ENCODE measurements around the gene SENP1. TPM values are rescaled to one million over a fixed set of nuclear protein-coding genes. Genes with fewer than 3 reads are reported as not detected.

Gene SENP1
- total and polyA plus RNA-seq, 2 experiments from 2014 or later: 8.6 to 27.7 TPM

DNA sequence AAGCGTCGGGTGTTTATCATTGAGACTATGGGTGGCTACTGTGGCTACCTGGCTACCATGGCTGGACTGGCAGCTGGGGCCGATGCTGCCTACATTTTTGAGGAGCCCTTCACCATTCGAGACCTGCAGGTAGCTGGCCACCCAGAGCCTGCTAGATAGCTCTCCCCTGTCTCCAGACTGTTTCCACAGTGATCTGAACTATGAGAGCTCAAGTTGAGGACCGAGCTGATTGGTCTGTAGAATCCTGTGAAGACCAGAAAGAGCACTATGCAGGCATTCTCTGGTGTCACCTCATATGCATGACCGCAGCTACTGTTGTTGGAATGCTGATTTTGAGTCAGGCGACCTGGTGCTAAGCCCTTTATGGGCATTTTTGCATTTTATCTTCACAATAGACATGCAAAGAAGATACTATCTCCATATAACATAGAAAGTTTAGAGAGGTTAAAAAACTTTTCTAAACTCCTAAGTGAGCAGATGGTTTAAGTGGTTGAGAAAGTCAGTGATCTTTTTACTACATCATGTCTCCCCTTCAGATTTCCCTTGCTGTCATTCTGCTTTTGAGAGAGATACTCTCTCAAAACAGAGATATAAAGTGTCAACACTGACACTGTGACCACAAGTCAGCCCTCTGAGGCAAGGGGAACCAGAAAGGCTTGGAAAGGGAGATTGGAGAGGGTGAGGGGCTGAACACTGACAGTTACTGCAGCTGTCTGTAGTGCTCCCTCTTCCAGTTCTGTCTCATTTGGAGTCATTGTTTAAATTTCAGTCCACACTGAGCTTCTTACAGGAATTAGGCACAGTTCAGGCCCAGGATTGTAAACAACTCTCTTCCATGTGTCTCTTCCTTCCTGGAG is 37.2 kb upstream of the SENP1 start (continued):
- TF ChIP-seq, protein P1, sequence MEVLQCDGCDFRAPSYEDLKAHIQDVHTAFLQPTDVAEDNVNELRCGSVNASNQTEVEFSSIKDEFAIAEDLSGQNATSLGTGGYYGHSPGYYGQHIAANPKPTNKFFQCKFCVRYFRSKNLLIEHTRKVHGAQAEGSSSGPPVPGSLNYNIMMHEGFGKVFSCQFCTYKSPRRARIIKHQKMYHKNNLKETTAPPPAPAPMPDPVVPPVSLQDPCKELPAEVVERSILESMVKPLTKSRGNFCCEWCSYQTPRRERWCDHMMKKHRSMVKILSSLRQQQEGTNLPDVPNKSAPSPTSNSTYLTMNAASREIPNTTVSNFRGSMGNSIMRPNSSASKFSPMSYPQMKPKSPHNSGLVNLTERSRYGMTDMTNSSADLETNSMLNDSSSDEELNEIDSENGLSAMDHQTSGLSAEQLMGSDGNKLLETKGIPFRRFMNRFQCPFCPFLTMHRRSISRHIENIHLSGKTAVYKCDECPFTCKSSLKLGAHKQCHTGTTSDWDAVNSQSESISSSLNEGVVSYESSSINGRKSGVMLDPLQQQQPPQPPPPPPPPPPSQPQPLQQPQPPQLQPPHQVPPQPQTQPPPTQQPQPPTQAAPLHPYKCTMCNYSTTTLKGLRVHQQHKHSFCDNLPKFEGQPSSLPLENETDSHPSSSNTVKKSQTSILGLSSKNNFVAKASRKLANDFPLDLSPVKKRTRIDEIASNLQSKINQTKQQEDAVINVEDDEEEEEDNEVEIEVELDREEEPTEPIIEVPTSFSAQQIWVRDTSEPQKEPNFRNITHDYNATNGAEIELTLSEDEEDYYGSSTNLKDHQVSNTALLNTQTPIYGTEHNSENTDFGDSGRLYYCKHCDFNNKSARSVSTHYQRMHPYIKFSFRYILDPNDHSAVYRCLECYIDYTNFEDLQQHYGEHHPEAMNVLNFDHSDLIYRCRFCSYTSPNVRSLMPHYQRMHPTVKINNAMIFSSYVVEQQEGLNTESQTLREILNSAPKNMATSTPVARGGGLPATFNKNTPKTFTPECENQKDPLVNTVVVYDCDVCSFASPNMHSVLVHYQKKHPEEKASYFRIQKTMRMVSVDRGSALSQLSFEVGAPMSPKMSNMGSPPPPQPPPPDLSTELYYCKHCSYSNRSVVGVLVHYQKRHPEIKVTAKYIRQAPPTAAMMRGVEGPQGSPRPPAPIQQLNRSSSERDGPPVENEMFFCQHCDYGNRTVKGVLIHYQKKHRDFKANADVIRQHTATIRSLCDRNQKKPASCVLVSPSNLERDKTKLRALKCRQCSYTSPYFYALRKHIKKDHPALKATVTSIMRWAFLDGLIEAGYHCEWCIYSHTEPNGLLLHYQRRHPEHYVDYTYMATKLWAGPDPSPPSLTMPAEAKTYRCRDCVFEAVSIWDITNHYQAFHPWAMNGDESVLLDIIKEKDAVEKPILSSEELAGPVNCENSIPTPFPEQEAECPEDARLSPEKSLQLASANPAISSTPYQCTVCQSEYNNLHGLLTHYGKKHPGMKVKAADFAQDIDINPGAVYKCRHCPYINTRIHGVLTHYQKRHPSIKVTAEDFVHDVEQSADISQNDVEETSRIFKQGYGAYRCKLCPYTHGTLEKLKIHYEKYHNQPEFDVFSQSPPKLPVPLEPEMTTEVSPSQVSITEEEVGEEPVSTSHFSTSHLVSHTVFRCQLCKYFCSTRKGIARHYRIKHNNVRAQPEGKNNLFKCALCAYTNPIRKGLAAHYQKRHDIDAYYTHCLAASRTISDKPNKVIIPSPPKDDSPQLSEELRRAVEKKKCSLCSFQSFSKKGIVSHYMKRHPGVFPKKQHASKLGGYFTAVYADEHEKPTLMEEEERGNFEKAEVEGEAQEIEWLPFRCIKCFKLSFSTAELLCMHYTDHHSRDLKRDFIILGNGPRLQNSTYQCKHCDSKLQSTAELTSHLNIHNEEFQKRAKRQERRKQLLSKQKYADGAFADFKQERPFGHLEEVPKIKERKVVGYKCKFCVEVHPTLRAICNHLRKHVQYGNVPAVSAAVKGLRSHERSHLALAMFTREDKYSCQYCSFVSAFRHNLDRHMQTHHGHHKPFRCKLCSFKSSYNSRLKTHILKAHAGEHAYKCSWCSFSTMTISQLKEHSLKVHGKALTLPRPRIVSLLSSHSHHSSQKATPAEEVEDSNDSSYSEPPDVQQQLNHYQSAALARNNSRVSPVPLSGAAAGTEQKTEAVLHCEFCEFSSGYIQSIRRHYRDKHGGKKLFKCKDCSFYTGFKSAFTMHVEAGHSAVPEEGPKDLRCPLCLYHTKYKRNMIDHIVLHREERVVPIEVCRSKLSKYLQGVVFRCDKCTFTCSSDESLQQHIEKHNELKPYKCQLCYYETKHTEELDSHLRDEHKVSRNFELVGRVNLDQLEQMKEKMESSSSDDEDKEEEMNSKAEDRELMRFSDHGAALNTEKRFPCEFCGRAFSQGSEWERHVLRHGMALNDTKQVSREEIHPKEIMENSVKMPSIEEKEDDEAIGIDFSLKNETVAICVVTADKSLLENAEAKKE (CRISPR knock-in tag; IDR thresholded peaks at IDR 0.05): peak; percentile 78; the same call in 1 of the 2 replicates
- TF ChIP-seq POLR2AphosphoS5 (IDR thresholded peaks at IDR 0.05; ENCODE audit: low read depth) (no peak), EZH2 (IDR thresholded peaks at IDR 0.05; ENCODE audit: low read depth, unreplicated experiment) (no peak), CREB1 (CRISPR knock-in tag; IDR thresholded peaks at IDR 0.05; ENCODE audit: low read depth) (no peak), STAT1 (IDR thresholded peaks at IDR 0.05; ENCODE audit: unreplicated experiment) (no peak)
- TF ChIP-seq, protein P2, sequence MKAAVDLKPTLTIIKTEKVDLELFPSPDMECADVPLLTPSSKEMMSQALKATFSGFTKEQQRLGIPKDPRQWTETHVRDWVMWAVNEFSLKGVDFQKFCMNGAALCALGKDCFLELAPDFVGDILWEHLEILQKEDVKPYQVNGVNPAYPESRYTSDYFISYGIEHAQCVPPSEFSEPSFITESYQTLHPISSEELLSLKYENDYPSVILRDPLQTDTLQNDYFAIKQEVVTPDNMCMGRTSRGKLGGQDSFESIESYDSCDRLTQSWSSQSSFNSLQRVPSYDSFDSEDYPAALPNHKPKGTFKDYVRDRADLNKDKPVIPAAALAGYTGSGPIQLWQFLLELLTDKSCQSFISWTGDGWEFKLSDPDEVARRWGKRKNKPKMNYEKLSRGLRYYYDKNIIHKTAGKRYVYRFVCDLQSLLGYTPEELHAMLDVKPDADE (IDR thresholded peaks at IDR 0.05): no peak

DNA sequence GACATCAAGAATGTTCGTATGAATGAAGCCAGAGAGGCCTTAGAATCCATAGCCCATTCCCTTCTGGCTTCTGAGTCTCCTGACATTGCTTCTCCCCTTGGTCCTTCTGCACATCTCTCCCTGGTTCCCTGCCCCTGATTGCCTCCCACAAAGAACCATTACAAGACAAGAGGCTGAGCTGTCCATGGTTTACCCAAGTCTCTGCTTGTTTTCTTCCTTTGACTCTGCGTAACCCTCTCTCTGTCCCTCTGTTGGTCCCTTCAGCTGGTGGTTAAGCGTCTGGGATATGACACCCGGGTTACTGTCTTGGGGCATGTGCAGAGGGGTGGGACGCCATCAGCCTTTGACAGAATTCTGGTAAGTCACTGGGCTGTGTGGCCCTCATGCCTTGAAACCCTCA is 29.1 kb upstream of the SENP1 start:
- no peak overlapping the region for H2AFZ ChIP-seq
- peaks cover 64% of the 10 kb centered on the region for H3K36me3 ChIP-seq (ENCODE audit: insufficient read depth)
- Mint-ChIP-seq H3K27ac (no peak overlapping the region), H3K9me3 (no peaks in the 10 kb centered on the region), H3K4me3 (no peak overlapping the region), H3K27me3 (ENCODE audit: insufficient read depth, low read depth, poor library complexity) (no peaks in the 10 kb centered on the region), H3K4me1 (no peaks in the 10 kb centered on the region), H3K36me3 (ENCODE audit: low read depth) (peaks cover 73% of the 10 kb centered on the region)
- no peak for DNase-seq (ENCODE audit: low spot score)
- H4K20me1 ChIP-seq (replicated peaks; ENCODE audit: insufficient read depth): no peaks in the 10 kb centered on the region
- ATAC-seq: no peak
- no peaks in the 10 kb centered on the region for H3F3A ChIP-seq (replicated peaks; ENCODE audit: low read depth)
- no peaks in the 10 kb centered on the region for H3K27me3 ChIP-seq (ENCODE audit: insufficient read depth)
- no peaks in the 10 kb centered on the region for H3K9me2 ChIP-seq (ENCODE audit: insufficient read depth)
- no peak overlapping the region for H3K4me2 ChIP-seq
- H3K4me3 ChIP-seq: no peak overlapping the region
- H3K27ac ChIP-seq (ENCODE audit: low read depth): no peak overlapping the region
- no peaks in the 10 kb centered on the region for H3K4me1 ChIP-seq (ENCODE audit: insufficient read depth)
- H3K79me2 ChIP-seq (replicated peaks; ENCODE audit: insufficient read depth): no peaks in the 10 kb centered on the region
- TF ChIP-seq EZH2phosphoT487 (IDR thresholded peaks at IDR 0.05; ENCODE audit: unreplicated experiment) (no peak), STAT1 (IDR thresholded peaks at IDR 0.05; ENCODE audit: unreplicated experiment) (no peak), JUNB (IDR thresholded peaks at IDR 0.05; ENCODE audit: unreplicated experiment) (no peak), ZNF331 (CRISPR knock-in tag; IDR thresholded peaks at IDR 0.05; ENCODE audit: low read depth) (no peak), CREB1 (CRISPR knock-in tag; IDR thresholded peaks at IDR 0.05; ENCODE audit: low read depth) (no peak), POLR2AphosphoS5 (IDR thresholded peaks at IDR 0.05; ENCODE audit: low read depth) (no peak)
- TF ChIP-seq, protein P3, sequence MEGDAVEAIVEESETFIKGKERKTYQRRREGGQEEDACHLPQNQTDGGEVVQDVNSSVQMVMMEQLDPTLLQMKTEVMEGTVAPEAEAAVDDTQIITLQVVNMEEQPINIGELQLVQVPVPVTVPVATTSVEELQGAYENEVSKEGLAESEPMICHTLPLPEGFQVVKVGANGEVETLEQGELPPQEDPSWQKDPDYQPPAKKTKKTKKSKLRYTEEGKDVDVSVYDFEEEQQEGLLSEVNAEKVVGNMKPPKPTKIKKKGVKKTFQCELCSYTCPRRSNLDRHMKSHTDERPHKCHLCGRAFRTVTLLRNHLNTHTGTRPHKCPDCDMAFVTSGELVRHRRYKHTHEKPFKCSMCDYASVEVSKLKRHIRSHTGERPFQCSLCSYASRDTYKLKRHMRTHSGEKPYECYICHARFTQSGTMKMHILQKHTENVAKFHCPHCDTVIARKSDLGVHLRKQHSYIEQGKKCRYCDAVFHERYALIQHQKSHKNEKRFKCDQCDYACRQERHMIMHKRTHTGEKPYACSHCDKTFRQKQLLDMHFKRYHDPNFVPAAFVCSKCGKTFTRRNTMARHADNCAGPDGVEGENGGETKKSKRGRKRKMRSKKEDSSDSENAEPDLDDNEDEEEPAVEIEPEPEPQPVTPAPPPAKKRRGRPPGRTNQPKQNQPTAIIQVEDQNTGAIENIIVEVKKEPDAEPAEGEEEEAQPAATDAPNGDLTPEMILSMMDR (conservative IDR thresholded peaks at IDR 0.05; ENCODE audit: low read depth in 2 of 2): no peak
- TF ChIP-seq, protein P4, sequence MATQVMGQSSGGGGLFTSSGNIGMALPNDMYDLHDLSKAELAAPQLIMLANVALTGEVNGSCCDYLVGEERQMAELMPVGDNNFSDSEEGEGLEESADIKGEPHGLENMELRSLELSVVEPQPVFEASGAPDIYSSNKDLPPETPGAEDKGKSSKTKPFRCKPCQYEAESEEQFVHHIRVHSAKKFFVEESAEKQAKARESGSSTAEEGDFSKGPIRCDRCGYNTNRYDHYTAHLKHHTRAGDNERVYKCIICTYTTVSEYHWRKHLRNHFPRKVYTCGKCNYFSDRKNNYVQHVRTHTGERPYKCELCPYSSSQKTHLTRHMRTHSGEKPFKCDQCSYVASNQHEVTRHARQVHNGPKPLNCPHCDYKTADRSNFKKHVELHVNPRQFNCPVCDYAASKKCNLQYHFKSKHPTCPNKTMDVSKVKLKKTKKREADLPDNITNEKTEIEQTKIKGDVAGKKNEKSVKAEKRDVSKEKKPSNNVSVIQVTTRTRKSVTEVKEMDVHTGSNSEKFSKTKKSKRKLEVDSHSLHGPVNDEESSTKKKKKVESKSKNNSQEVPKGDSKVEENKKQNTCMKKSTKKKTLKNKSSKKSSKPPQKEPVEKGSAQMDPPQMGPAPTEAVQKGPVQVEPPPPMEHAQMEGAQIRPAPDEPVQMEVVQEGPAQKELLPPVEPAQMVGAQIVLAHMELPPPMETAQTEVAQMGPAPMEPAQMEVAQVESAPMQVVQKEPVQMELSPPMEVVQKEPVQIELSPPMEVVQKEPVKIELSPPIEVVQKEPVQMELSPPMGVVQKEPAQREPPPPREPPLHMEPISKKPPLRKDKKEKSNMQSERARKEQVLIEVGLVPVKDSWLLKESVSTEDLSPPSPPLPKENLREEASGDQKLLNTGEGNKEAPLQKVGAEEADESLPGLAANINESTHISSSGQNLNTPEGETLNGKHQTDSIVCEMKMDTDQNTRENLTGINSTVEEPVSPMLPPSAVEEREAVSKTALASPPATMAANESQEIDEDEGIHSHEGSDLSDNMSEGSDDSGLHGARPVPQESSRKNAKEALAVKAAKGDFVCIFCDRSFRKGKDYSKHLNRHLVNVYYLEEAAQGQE (IDR thresholded peaks at IDR 0.05; ENCODE audit: unreplicated experiment): no peak
